Activated CD4-positive, alpha-beta T cell treated with anti-CD3 and anti-CD28 coated beads for 1 hour (primary cell): ENCODE data around the gene DEPDC5.
"Not testable (repeated sequence)": the region's sequence is repeated elsewhere in the genome, so short reads cannot be mapped to it uniquely, and the experiment has no call there.

Experiments used
- DNase-seq: peaks from one replicate; pipeline ENCODE4 v3.0.0-alpha.2; 2020

DEPDC5 gene

DNA sequence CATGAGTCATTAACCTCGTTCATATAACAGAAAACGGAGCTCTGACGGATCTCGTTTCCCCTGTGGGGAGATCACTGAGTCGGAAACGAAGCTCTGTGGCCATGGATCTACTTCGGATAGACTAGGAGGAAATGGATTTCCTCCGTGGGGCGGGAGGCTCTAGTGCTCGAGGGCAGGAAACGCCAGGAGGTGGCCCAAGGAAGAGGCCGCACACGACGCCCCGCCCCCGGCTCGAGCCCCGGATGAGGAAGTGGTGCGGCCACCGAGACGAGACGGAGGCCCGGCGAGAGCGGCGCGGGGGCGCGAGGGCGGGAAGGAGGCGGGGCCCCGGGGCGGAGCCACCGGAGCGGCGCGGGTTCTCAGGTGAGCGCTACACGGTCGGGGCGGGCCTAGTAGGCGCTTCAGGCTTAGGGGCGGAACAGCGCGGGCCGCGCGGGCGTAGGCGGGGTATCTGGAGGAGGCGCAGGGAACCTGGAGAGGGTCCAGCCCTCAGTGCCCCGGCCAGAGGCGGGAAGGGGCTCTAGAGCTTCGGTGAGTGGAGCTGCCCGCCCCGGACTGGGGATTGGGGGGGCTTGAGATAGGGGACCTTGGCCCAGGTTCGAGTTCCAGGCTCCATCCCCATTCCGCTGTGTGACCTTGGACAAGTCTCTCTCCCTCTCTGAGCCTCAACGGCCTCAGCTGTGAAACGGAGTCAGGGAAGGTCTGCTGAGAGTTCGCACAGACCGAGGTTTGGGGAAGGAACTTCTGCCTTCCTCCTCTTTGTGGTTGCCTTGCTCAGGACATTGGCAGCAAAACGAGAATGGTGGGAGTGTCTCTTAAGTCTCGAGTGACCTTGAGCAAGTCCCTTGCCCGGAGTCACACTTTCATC is at the start of gene DEPDC5:
DEPDC5 (plus strand) TSS at position 386 of the 868 bp plus-strand sequence. CDS start 903 bp downstream, outside the sequence.
- peak; percentile 95 for DNase-seq

DNA sequence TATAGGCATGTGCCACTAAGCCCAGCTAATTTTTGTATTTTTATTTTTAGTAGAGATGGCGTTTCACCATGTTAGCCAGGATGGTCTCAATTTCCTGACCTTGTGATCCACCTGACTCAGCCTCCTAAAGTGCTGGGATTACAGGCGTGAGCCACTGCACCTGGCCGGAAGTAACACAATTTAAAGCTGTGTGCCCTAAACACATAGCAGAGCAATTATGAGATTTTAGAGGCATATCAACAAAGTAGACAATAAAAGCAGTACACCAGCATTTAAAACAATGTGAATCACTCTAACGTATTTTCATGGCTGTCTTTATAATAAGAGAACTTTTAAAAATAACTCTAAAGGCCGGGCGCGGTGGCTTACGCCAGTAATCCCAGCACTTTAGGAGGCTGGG is 46.3 kb upstream of the DEPDC5 start:
- no peak for DNase-seq

DNA sequence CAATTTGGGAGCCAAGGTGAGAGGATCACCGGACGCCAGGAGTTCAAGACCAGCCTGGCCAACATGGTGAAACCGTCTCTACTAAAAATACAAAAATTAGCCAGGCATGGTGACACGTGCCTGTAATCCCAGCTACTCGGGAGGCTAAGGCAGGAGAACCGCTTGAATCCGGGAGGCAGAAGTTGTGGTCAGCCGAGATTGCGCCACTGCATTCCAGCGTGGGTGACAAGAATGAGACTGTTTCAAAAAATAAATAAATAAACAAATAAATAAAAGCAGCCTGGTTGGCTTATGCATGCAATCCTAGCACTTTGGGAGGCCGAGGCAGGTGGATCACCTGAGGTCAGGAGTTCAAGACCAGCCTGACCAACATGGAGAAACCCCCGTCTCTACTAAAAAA is 42.6 kb upstream of the DEPDC5 start:
- DNase-seq = not testable (repeated sequence)

DNA sequence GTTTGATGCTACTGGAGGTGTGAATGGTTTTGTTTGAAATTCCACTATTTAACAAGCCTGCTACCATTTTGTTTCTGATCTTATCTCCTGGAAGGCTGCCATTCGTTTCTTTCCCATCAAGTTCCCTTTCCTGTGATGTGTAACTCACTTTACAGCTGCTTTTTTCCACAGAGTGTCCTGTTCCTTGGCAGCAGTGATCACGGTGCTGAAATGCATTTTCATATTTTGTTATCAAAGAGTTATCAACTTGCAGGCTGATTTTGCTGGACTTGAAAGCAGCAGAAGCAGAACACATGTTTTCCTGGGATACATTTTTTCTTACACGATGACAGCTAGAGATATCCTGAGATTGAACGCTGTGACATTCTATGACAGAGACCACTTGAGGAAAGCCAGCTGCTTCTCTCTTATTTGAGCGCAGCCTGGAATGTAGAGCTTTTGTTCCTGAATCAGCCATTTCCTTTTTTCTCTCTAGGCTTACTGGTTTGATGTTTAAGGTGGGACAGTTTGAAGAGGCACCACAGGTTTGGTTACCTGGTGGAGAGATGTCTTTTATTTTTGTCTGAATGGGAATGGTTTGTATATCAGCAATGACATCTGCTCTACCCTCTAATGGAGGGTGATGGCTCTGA is 38.6 kb upstream of the DEPDC5 start:
- no peak for DNase-seq

DNA sequence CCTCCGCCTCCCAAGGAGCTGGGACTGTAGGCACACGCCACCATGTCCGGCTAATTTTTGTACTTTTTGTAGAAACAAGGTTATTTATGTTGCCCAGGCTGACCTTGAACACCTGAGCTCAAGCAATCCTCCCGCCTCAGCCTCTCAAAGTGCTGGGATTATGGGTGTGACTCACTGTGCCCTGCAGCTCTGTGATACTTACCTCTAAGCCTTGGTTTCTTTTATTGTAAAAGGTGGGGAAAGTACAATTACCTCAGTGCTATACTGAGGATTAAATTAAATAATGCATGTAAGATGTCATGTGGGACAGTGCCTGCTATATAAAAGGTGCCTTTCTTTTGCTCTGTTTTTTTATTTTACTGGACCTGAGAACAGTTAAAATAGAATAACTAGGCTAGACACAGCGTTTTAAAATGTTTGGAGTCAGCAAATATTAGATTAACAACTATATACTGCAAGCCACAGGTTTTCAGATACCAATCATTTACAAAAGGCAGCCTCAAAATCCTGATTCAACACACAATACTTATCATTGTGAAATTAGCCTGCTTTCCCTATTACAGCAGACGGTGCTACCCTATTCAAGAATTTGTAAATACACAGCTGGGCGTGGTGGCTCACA is 33.9 kb upstream of the DEPDC5 start:
- no peak for DNase-seq

DNA sequence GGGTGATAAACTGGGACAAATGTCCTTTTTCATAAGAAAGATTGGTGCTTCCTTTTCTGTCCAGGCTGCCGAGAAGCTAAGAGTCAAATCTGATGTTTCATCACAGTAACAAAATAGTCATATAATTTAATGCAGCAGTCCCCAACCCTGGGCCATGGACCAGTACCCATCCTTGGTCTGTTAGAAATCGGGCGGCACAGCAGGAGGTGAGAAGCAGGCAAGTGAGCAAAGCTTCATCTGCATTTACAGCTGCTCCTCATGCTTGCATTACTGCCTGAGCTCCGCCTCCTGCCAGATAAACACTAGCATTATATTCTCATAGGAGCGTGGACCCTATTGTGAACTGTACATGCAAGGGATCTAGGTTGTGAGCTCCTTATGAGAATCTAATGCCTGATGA is 30.1 kb upstream of the DEPDC5 start:
- no peak for DNase-seq

DNA sequence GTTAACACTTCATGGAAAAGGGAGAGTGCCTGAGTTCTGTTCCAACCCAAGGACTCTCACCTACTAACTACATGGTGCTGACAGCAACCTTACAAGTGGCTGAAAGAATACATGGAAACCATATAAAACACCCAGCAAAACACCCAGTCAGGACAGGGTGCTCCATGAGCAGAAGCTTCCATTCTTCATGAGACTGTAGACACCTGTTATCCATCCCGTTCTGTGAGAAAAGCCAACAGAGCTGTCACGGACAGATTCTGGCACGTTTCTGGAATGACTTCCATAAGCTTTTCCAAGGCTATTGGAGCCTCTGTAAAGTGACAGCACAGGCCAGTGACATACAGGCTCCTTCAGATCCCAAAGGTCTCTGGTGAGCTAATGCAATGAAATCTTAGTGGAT is 27.1 kb upstream of the DEPDC5 start:
- no peak for DNase-seq

DNA sequence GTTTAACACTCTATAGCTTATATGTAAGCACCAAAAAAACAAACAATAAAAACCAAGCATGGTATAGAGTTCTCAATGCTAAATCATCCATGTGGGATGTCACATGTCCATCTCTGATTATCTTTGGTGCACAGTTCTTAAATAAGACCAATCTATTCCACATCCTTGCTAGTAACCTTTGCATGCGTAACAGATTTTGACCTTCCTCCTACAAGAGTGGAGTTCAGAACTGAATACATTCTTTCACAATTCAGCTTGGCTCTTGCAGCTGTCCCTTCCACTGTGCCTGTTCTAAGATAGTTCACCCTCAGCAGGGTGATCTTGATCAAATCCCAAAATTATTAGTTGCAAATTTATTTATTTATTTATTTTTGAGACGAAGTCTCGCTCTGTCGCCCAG is 25.0 kb upstream of the DEPDC5 start:
- no peak for DNase-seq

DNA sequence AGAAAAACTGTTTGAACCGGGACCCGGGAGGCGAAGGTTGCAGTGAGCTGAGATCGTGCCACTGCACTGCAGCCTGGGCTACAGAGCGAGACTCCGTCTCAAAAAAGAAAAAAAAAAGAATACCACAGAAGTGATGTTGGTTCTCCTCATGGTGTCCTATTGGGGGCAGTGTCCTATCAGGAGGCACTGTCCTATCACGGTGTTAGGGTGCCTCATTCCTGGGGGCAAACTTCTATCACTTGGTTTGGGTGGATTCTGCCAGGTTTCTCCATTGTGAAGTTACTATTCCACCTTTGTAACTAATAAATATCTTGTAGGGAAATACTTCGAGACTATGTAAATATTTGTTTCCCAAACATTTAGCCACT is 23.5 kb upstream of the DEPDC5 start:
- DNase-seq = no peak

DNA sequence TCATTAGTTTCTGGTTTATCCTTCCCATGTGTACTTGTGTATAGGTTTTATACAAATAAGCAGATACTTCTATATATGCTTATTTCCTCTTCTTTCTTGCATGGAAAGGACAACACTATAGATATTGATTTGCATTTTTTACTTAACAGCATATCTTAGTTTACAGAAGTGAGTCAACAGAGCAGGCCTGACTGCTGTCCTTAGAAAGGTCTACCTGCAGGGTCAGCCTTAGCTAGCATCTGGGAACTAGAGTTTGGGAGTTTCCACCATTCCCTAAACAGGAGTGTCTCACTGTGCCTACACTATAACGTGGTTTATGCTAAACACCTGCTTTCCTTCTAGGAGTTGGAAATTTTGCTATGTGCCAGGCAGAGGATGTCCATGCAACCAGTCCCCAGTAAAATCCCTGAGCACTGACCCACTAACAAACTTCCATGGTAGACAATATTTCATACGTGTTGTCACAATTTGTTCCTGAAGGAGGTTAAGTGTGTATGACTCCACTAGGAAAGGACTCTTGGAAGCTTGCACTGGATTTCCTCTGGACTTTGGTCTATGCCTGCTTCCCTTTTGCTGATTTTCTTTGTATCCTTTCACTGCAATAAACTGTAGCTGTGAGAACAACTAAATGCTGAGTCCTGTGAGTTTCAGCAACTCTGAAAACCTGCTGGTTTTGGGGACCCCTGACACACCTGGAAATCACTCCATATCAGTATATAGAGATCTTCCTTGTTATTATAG is 21.6 kb upstream of the DEPDC5 start:
- DNase-seq = no peak

DNA sequence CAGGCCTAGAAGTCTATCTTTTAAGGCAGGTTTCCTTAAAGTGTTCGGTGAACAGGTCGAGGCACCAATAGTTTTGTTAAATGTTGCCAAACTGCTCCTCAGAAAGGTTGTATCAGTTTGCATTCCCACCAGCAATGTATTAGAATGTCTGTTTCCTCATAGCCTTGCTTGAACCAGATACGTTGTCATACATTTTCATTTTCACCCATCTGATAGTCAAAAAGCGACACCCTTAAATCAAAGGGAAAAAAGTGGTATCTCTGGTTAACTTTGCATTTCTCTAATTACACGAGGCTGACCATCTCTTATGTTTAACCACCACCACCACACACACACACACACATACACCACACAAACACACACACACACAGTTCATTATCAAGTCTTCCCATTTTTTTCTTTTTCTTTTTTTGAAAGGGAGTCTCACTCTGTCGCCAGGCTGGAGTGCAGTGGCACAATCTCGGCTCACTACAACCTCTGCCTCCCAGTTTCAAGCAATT is 20.2 kb upstream of the DEPDC5 start:
- DNase-seq = no peak

DNA sequence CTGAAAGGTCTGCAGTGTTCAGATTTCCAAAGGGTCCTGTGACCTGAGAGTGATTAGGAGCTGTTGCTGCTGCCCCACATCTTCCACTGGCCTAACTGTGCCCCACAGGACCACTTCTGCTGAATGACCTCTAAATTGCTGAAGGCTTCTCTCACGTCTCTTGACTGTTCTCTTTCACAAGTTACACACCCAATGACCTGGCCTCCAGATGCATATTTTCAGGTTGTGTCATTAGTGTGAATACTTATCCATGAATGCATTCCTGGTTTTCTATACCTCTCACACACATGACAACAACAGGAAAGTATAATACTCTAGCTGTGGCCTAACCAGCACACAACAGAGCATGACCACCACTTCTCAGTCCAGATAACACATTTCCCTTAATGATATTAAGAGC is 19.3 kb upstream of the DEPDC5 start:
- DNase-seq = no peak

DNA sequence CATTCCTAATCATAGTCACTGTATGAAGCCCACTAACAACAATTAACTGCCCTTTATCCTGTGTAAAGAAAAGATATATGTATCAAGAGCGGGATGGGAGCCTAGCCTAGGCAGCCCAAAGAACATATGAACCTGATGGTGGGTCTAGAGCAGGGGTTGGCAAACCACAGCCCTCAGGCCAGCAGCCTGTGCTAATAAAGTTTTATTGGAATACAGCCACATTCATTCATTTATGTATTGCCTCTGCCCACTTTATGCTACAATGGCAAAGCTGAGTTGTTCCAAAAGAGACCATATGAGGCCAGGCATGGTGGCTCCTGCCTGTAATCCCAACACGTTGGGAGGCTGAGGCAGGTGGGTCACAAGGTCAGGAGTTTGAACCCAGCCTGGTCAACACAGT is 17.4 kb upstream of the DEPDC5 start:
- DNase-seq = no peak

DNA sequence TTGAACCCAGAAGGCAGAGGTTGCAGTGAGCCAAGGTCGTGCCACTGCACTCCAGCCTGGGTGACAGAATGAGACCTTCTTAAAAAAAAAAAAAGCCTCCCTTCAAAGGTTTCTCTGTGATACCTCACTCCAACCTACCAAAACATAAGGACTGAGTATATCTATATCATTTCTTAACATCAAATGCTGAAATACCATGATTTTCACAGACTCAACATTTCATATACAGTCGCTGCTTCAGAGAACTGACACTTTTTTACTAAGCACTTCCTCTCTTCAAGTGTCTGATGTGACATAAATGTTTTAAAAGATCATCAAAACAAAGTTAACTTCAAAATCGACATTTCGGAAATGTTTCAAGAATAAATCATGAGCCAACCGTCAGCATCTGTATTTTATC is 15.9 kb upstream of the DEPDC5 start:
- DNase-seq = no peak

DNA sequence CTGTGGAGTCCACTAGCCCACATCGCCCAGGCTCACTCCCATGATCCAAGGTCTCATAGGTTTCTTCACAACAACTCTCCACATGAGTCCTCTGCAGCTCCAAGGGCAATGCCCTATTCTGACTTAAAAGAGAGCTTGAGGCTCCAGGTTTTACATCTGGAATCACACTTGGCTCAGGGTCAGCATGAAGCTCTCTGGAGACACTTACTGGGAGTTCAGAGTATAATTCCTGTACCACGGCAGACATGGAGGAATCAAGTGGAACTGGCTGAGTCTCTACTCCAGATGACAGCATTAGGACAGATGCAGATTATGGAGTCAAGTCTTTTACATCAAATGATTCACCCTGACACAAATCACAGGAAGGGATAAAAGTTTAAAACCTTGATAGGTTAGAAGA is 15.3 kb upstream of the DEPDC5 start:
- no peak for DNase-seq

DNA sequence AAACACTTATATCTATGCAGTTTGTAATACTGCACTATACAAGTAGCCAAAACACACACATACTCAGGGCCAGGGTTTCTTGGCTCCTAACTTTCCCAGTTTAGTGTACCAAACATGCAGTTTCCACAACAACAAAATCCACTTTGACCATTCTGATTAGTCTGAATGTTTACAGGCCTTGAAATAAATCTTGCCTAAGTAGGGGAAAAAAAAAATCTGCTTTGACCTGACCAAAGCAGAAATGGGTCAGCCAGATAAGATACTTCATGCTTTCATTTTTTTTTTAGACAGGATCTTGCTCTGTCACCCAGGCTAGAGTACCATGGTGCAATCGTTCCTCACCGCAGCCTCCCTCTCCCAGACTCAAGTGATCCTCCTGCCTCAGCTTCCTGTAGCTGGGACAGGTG is 14.0 kb upstream of the DEPDC5 start:
- no peak for DNase-seq

DNA sequence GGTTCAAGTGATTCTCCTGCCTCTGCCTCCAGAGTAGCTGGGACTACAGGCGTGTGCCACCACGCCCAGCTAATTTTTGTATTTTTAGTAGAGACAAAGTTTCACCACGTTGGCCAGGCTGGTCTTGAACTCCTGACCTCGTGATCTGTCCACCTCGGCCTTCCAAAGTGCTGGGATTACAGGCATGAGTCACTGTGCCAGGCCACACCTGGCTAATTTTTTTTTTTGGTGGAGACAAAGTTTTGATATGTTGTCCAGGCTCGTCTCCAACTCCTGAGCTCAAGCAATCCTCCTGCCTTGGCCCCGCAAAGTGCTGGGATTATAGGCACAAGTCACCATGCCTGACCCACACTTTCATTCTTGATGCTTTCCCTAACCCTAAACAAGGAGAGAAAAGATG is 13.5 kb upstream of the DEPDC5 start:
- not testable (repeated sequence) for DNase-seq

DNA sequence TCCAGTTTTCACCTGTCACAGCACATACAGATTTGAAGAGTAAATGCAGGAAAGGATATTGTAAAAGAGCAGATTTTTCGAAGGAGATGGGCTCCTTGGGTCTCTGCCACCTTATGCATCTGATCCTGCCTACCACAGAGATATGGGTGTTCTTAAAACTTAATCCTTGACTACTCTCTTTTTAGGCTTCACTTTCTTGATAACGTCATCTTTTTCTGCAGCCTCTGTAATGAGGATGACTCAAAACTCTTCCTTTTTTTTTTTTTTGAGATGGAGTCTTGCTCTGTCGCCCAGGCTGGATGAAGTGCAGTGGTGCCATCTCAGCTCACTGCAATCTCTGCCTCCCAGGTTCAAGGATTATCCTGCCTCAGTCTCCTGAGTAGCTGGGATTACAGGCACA is 11.7 kb upstream of the DEPDC5 start:
- DNase-seq = no peak

DNA sequence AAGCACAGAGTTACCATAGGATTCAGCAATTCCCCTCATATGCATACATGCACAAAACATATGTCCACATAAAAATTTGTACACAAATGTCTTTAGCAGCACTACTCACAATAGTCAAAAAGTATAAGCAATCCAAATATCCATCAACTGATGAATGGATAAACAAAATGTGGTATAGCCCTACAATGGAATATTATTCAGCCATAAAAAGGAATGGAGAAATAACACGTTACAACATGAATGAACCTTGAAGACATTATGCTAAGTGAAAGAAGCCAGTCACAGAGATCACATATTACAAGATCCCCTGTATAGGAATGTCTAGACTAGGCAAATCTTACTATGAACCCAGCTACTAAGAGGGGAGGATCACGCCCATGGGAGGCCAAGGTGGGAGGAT is 11.1 kb upstream of the DEPDC5 start:
- DNase-seq = no peak

DNA sequence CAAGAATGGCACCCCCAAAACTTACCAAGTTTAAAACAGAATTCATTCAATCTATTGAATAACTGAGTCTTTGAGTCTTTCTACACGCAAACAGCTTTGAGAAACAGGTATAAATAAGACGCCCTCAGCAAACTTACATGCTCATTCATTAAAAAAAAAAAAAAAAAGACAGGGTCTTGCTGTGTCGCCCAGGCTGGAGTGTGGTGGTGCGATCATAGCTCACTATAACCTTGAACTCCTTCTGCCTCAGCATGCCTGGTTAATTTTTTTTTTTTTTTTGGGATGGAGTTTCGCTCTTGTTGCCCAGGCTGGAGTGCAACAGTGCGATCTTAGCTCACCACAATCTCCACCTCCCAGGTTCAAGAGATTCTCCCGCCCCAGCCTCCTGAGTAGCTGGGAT is 9.9 kb upstream of the DEPDC5 start:
- DNase-seq = no peak

DNA sequence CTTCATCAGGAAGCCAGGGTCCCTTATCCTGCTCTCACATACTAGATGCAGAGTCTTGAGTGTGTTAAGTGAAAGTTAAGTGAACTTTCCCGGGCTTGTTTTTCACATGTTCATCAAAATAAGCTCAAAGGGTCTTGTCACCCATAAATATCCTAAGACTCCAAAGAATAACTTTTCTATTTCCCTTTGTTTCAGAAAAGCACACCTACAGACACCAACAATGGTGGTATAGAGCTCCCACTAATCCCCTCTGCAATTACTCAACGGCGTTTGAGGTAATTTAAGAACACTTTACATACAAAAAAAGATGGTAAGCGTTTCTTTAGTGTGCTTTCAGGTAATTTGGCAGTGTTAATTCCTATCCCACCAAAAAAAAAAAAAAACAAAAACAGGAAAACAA is 6.4 kb upstream of the DEPDC5 start:
- no peak for DNase-seq

DNA sequence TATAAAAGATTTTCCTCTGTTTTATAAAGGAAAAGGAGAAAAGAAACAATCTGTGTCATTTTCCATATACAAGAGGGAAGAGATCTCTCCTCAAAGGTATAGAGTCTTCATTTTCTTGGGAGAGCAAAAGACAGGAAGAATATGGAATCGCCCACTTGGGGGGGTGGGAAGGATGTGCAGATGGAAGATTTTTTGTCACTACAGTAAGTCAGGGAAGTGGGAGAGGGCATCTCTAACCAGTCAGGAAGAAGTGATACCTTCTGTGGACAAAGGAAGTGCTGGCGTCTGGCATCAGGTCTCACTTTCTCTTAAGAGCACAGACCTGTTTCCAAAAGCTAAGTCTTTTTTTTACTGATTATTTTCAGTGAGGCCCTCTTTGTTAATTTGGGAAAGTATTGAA is 5.3 kb upstream of the DEPDC5 start:
- DNase-seq = no peak

DNA sequence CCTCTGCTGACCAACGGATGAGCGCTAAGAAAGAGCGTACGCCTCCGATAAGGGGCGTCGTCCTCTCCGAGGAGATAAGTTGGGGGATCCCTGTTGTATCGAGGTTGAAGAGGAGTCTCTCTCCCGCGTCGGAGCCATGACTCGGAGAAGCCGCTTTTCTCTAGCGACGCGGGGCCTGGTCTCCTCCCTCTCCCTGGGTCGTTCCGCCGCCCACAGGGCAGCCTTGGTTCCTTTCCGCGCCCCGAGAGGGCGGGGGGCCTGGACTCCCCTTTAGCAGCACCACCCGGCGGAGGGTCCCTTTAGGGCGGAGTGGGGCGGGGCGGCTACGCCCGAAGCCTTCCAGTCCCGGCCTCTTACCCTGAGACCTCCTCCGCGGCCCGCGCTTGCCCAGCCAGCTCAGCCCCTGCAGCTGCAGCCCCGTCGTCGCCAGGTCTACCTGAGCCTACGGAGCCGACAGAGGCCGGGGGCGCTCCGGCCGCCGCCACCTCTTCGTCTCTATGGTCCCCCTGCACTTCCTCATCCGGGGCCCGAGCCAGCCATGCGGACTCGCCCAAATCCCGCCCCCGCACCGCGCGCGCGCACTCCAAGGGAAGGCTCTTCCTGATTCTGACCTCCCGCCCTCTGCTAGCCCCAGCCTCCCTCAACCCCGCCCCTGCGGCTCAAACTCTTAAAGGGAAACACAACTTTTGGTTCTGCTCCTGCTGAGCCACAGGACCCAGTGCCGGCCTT is 4.0 kb upstream of the DEPDC5 start, which contains the start of gene PRR14L:
PRR14L (minus strand) TSS at position 497 of the 729 bp plus-strand sequence. CDS start 11,272 bp downstream, outside the sequence.
- peak; percentile 98 for DNase-seq
